Activated CD4-positive, alpha-beta T cell treated with anti-CD3 and anti-CD28 coated beads for 24 hours (primary cell): ENCODE results near the gene C10orf105.

Experiments
- DNase-seq, 2 donors: peaks; one replicate each; pipeline ENCODE4 v3.0.0-alpha.2; 2020; ENCODE audit warnings: low read depth in 2 of 2

The C10orf105 gene

DNA sequence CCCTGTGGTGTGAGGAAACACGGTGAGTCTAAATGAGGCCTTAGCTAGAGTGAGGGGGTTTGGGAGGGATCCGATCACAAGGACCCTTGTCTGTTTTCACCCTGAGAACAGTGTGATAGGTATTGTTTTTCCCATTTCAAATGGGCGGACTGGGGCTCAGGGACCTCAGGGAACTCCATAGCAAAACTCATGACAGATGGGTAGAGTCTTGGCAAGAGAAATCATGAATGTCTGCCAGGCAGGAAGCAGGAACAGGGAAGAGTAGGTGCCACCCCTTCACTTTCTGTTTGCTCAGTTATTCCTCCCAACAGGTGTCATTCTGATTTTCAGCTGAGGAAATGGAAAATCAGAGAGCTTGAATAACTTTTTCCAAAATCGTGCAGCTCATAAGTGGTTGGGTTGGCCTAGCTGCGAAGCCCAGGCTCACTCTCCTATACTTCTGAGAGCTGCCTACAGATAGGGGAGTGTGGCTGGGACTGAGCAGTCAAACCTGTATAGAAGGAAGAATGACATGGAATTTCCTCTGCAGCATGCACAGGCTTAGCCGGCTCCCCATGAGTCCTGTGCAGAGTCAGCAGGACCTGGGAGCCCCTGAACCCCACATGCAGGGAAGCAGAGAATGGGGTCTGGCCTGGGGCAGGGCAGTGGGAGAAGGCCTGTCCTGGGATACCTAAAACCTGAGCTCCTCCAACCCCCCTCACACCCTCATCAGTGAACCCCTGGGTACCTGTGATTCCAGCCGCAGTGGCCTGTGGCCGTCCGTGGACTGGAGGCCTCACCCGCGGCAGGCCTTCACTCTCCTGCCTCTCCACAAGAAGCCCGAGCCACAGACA lies 17.6 kb upstream of the C10orf105 start:
- no peak for DNase-seq

DNA sequence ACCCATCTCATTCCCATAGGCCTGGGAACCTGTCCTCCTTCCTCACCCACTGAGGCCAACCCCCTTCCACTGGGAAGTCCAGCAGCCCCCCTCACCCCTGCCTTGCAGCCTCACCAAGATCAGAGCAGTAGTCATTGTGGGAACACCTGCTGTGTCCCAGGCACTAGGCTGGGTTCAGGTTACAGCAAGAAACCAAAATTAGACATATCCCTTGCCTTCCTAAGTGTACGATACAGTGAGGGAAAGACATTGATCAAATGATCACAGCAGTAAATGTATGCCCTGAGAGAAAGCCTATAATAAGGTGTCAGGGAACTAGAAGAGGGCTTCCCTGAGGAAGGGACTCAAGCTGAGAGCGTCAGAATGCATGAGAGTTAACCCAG lies 17.0 kb upstream of the C10orf105 start:
- DNase-seq: no peak

DNA sequence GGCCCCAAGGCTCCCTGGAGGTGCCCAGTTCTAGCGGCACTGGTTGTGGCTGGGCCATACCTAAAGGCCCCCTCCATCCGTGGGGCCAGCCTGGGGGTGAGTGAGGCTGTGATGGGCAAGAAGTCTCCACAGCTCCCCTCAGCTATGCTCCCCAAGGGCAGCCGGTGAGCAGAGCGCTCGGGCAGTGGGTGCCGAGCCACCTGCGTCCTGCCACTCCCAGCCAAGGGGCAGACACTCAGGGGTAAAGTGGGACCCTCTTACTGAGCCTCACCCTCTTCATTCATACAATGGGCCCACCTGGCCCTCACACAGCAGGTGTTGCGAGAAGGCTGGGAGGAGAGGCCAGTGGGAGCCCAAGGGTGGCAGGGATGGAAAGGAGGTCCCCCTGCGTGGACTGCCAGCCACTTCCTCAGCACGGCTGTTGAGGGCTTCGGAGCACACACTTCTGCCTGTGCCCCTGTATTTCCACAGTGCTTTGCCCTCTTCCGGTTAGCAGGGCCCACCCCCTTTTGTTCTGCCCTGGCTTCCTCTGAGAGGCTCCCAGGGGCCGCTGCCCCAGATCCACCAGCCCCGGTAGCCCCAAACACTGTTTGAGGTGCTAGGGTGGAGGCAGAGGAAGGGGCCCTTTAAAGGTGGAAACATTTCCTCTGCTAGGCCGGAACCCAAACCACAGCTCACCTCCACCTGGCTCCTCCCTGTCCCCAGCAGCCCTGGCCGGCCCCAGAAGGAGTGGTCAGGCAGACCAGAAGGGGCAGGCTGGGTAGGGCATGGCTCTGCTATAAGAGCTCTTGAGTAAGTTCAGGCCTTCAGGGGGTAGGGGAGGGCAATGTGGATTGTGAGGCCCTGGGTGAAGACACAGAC lies 16.4 kb upstream of the C10orf105 start:
- peak in 1 of 2 donors; percentile 50 for DNase-seq

DNA sequence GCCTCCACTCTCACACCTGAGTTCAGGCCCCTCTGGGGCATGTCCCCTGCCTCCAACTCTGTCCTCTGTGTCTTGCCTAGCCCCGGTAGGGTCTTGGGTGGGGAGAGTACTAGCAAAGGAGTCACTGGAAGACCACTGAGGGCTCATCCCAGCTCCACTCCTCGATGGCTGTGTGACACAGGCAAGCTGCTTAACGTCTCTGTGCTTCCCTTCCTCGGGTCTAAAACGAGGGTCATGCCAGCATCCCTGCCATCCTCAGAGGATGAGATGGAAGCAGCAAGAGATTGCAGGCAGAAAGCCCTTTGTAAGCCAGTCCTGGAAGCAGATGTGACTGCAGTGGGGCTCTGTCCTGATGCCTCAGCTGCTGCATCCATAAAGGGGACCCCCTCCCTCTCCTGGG lies 15.2 kb upstream of the C10orf105 start:
- DNase-seq: no peak

DNA sequence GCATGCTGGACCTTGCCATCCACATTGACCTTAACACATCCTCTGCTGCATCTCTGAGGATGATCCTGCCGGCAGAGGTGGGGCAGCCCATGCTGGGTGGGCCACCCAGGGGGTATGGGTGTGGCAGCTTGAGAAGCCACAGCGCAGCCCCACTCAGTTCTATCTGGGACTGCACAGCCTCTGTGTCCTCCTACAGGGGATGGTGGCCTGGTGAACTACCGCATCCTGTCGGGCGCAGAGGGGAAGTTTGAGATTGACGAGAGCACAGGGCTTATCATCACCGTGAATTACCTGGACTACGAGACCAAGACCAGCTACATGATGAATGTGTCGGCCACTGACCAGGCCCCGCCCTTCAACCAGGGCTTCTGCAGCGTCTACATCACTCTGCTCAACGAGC lies 12.2 kb upstream of the C10orf105 start:
- DNase-seq: no peak

DNA sequence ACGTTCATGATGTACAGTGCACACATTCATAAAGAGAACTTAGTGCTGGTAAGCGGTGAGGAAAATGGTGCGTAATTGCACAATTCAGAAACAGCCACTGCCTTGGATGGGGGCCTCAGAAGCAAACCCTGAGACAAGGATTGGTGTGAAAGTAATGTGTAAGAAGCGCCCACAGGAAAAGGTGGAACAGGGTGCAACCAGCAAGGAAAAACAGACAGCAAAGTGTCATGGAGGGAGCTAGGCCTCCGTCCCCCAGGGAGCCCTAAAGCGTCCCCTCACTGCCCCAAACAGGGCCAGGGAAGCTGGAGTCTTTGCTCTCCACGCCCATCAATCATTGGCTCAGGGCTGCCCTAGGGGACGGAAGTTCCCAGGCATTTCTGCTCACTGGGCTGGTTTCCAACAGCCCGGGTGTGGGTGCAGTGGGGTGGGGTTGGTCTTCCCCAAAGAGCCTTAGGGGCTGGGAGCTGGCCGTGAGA lies 9.6 kb upstream of the C10orf105 start:
- DNase-seq: no peak

DNA sequence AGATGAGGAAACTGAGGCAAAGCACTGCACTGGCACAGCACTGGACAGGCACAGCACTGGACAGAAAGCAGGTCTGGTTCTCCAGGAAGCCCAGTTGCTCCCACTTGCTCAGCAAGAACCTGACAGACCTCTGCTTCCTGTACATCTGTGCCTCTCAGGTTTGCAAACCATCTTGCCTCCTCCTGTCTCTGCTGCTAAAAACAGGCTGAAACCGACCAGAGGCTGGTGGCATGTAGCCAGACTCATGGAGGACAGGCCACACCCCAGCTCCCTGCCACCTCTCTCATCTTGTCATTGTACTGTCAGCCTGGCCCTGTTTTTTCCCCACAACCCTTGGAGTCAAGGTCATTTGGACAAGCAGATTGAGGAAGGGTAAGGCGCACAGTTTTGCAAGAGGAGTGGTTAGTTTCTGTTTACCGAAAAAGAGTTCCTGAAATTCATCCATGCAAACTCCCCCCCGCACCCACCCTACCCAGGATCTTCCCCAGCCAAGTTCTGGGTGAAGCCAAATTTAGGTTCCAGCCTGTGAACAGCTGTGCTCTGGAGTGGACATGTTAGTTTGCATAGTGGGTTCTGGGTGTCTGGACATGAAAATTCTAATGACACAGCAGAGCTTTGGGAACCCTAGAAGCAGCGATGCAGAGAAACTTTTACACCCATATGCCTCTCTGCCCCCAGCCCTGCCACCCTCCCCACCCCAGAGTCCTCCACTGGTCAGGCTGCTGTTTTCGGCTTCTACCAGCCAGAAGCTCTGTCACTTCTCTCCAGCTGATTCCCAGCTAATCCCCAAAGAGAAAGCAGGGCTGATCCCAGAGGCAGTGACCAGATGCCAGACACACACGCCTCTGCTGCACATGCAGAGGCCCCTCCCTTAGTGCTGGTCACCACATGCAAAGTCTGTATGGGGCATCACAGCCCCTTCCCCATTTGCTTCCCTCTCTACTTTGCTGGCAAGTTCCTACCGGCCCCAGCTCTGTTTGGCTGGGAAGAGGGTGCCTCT lies 8.5 kb upstream of the C10orf105 start:
- DNase-seq: peak in 1 of 2 donors; percentile 43

DNA sequence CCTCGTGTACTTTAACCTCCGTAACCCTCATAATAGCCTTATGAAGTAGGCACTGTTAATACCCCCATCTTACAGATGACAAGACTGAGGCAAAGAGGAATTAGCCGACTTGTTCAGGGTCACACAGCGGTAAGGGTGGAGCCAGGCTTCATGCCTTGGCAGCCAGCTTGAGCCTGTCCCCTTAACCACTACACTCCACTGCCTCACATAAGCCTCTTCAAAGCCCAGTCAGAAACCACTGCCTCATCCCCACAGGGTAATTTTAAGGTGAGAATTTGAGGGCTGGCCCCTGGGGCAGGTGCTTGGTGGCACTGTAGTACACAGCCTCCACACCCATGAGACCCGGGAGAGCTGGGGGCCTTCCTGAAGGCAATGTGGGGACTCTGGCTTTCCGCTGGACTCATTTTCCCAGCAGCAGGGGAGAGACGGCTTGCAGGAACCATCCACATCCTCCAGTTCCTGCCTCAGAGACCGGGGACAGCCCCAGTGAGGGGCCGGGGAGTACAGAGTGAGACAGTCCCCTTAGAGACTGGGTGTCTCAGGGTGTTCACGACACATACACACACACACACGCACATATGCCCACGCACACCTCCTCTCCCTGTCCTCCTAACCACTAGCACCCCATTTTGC lies 7.6 kb upstream of the C10orf105 start:
- DNase-seq: peak; percentile 45

DNA sequence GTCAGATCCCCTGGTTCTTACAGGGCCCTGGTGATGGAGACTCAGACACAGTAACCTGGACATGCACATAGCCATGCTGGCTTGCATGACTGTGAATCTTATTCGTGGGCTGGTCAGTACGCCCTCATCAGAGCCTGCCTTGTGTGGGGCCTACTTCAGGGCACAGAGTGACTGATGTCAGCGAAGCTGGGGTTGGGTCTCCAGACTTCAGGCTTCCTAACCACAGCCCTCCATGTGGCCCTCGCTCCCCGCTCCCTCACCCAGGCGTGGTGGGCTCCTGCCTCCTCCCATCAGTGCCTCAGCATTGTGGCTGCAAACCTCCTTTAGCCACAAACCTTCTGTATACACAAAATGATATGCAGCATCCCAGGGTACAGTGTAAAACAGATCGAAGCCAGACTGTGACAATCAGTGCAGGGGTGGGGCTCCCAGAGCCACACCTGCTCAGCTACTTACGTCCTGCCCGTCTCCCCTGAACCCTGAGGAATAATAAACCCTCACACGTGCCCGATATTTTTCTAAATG lies 7.1 kb upstream of the C10orf105 start:
- DNase-seq: peak in 1 of 2 donors; percentile 29

DNA sequence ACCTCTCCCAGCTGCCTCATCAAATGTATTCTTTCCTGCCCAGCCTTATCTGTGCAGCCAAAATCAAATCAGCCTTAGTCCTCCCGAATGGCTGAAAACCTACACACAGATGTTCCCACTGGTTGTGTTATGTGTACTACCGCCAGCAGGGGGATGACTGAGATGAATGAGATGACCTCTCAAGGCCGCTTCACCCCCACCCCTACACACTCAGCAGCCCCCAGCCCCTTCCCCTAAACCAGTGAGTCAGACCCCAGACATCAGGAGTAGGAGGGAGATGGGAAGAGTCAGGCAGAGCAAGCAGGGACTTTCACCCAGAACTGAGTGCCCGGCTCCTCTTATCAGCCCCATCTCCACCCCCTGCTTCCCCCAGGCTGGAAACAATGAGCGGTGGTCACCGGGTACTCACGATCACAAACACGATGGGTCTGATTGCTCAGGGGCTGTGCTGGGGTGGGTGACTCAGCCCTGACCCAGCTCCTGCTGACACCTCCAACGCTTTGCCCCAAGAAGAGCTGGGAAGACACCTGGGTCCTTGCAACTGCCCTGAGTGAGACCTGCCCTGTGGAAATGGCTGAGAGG lies 6.5 kb upstream of the C10orf105 start:
- peak; percentile 63 to 75 for DNase-seq

DNA sequence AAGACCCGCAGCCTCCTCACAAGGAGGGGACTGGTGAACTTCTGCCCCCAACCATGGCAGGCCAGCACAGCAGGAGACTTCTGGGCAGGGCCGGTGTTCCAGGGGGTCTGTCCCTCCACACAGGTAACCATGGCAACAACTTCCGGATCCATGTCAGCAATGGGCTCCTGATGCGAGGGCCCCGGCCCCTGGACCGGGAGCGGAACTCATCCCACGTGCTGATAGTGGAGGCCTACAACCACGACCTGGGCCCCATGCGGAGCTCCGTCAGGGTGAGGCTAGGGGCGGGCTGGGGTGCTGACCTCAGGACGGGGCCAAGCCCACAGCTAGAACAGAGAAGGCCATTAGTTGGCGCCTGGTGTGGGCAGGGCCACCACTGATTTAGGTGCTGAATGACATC lies 5.7 kb upstream of the C10orf105 start:
- DNase-seq: no peak

DNA sequence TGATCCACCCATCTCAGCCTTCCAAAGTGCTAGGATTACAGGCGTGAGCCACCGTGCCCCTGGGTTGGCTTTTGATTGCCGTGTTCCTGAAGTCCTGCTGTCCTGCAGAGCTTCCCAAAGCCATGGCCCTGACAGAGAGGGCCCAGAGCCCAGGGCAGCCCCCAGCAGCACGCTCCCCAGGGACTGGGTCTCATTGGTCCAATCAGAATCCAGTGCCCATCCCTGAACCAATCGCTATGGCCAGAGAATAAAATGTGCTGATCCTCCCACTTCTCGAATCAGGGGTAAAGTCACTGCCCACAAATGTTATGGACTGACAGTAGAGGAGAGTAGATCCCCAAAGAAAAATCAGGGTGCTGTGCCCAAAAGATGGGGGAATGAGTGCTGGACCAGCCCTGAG lies 5.0 kb upstream of the C10orf105 start:
- no peak for DNase-seq

DNA sequence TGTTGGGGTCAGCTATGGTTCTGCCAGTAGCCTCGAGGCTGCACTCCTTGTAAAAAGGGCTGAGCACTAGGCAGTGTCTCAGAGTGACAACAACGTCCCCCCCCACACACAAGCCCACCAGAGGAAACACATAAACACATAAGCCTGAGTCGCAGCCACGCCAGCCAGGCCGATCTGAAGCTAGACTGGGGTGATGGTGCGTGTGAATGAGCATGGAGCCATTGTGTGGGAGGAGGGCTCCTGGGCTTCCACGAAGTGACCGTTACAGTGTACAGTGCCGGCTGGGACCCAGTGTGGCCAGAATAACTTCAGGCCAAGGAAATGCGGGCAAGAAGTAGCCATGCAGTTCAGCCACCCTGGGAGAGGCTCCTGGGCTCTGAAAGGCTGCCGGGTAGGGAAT lies 3.7 kb upstream of the C10orf105 start:
- DNase-seq: no peak

DNA sequence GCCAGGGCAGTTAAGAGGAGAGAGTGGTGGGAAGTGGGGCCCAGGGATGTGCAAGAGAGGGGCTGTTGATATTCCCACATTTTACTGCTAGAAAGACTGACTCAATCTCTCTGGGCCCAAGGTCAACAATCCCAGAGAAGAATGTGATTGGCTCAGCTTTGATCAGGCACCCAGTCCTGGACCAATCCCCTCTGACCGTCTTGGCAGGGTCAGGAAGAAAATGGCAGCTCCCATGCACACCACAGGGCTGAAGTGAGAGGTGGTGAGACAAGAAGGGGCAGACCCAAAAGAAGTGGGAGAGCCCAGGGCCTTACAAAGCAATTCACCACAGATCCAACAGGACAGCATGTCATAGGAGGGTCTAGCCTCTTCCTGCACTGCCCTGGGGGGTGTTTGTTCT lies 3.3 kb upstream of the C10orf105 start:
- no peak for DNase-seq

DNA sequence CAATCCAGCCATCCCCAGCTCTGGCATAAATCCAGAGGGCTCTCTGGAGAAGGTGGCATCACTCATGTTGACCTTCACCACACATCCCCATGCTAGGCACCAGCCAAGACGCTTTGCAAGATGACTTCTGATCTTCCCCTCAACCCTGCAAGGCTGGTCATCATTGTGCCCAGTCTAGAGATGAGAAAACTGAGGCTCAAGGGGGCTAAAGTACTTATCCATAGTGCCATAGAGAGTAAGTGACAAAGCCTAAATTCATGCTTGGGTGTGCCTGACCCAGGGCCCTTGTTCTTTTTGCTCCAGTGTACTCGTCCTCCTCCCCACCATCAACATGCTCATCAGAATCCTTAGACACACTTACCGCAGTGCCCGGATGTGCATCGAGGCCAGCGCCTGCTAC lies 1.7 kb upstream of the C10orf105 start:
- no peak for DNase-seq

DNA sequence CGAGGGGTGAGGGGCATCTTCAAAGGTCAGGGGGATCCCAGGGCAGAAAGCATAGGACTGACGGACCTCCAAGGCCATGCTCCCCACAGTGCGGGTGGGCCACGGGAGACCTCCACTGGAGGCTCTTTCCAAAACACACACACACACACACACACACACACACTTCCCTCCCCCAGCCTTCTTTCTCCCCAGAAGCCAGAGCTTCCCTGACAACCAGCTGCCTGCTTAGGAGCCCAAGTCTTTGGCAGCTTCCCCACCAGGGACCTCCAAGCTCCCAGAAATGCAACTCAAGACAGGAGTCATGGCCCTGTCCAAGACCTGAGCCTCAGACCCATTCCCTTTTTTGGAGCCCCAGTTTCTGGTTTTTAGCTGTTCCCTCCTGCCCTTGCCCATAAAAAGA lies 710 bp upstream of the C10orf105 start:
- no peak for DNase-seq

DNA sequence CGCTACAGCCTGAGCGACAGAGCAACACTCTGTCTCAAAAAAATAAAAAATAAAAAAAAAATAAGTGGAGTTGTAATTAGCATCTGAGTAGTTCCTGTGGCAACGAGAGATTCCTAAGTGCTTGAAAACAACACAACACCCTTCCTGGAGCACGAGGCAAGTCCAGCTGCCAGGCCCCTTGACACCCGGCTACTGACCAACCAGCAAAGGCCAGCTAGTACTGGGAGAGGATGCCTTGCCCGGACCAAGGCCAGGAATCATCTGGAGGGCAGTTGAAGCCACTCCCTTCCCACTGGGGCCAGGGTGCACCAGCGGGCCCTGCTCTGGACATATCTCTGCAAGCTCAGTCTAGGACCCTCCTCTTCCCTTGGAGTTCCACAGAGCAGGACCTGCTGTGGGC lies 536 bp downstream of the C10orf105 start:
- no peak for DNase-seq

DNA sequence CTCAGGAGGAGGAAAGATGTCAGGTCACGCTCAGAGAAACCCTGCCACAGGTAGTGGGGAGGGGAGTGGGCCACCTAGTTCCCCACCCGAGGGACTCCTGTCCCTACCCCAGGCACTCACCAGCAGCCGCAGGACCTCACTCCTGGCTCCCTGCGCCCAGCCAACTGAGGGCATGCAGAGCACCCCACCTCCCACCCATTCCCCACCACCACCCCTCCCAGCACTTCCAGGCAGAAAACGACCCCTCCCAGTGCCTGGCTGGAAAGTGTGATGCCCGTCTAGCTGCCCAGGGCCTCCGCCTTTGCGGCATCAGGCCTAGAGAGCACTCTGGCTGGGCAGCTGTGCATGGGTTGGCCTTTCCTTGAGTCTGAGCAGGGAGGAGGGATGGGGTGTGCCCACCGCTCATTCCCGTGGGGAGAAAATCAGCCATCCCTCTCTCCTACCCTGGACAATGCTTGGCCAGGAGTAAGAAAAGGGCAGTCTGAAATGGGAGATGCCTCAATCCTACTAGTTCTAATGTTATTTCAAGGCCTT lies 1.3 kb downstream of the C10orf105 start:
- no peak for DNase-seq

DNA sequence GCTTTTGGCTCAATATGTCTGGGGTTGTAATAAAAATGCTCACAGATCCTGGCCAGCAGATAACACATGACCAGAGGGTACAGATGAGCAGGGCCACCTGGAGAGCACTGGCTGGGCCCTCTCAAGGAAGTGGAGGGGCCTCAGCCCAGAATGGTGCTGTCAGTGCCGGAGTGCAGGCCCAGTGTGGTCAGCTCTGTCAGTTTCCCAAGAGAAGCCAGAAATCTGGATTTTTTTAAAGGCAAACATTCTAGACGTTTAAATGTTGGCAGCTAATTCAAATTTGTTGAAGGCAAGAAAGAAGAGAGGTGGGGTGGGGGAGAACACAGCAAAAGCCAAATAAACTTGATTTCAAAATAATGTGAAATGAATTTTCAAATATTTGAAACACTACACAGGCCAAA lies 2.0 kb downstream of the C10orf105 start:
- DNase-seq: no peak

DNA sequence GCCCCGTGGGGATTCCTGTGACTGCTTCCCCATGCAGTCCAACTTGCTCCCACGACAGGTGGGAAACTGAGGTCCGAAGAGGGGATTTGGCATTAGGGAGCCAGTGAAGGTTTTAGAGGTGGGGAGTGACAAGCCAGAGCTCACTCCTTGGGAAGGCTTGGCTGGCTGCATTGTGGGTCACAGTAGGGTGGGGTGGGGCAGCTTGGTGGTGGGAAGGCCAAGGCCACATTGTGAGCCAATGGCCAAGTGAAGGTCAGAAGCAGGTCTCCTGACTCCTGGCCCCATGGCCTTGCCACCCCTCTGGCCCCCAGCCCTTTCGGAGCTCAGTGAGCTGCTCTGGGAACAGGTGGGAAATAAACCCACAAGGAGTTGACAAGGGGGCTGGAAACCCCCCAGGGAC lies 2.5 kb downstream of the C10orf105 start:
- no peak for DNase-seq
